HepG2 (cell line): ENCODE measurements around the gene LBX1. TPM values are rescaled to one million over a fixed set of nuclear protein-coding genes. Genes with fewer than 3 reads are reported as not detected.
A peak's percentile ranks its signal among the peaks of the same experiment; 100 is the strongest.

ENCODE experiments used
- ATAC-seq: fragments of 200-7000 bp; cut with Tn5 transposase; 3 replicates; pipeline ENCODE4 v1.9.1; 2020; ENCODE audit warnings: mild to moderate bottlenecking, moderate library complexity
- Bru-seq: library from RNA; stranded (reverse); fragments of 400-500 nt; gene quantifications from one replicate; lab custom pipeline; 2021; lab: Mats Ljungman, UMichigan
- BruChase-seq, 2 experiments: library from RNA; stranded (reverse); fragments of 400-500 nt; gene quantifications; one replicate each; lab custom pipeline; 2021; lab: Mats Ljungman, UMichigan
- BruUV-seq: library from RNA; stranded (reverse); fragments of 400-500 nt; replicated peaks from 2 replicates; lab custom pipeline; 2021; lab: Mats Ljungman, UMichigan
- CTCF ChIA-PET: fragments of 300-600 bp; formaldehyde crosslinking; extraction: SDS; loops from one replicate; lab custom pipeline; 2021; ENCODE audit warnings: low total read pairs, inconsistent platforms, low intra/inter-chr PET ratio; lab: Yijun Ruan, JAX
- POLR2A ChIA-PET: fragments of 350-600 bp; sonication (Branson Sonifier 250); formaldehyde crosslinking; loops from one replicate; lab custom pipeline; 2020; ENCODE audit warnings: antibody characterized with exemption, inconsistent platforms; lab: Yijun Ruan, JAX
- DNase-seq: peaks from one replicate; pipeline ENCODE4 v3.0.0-alpha.2; 2015; ENCODE audit warnings: low spot score
- FAIRE-seq: peaks from 3 replicates; lab custom pipeline; 2011; peaks lifted over from hg19 to GRCh38; lab: Jason Lieb, UNC
- H2AFZ ChIP-seq: one replicate; pipeline ENCODE4 v1.6.1; 2011; ENCODE audit warnings: low read length, inconsistent platforms
- H3K27ac ChIP-seq: fragments of 300-600 bp; 3 replicates; pipeline ENCODE4 v1.8.0; 2011; ENCODE audit warnings: mixed run types, mild to moderate bottlenecking, mixed read lengths, low read length, inconsistent platforms; ENCODE audit not compliant: insufficient read depth; ENCODE audit errors: extremely low read length
- H3K27me3 ChIP-seq, 2 experiments: fragments of 200-600 bp in 1 of 2; 2 replicates in 1 of 2; 3 replicates in 1 of 2; pipeline versions ENCODE4 v1.6.0 to v1.8.0; 2011; ENCODE audit warnings: low read length in 2 of 2, mild to moderate bottlenecking in 2 of 2, moderate library complexity in 2 of 2, inconsistent platforms in 1 of 2; ENCODE audit not compliant: insufficient read depth in 2 of 2, control insufficient read depth in 1 of 2
- H3K36me3 ChIP-seq, 2 experiments: fragments of 200-600 bp in 1 of 2; replicated peaks in 1 of 2; 2 replicates in 1 of 2; 3 replicates in 1 of 2; pipeline versions ENCODE4 v1.5.1 to v1.8.0; 2011; ENCODE audit warnings: low read length in 2 of 2, inconsistent platforms in 1 of 2; ENCODE audit not compliant: insufficient read depth in 2 of 2, control insufficient read depth in 1 of 2
- H3K4me1 ChIP-seq: 2 replicates; pipeline ENCODE4 v1.5.1; 2012; ENCODE audit warnings: low read length, inconsistent platforms; ENCODE audit not compliant: insufficient read depth
- H3K4me2 ChIP-seq: 2 replicates; pipeline ENCODE4 v1.6.0; 2011; ENCODE audit warnings: low read depth, low read length, inconsistent platforms
- H3K4me3 ChIP-seq, 3 experiments: fragments of 200-600 bp in 1 of 3; sonication (generic), shearing (Covaris generic) in 1 of 3; replicated peaks in 1 of 3; 2 replicates each; pipeline ENCODE4 v1.5.1; 2011 to 2016; ENCODE audit warnings: low read length in 3 of 3, inconsistent platforms in 2 of 3, low read depth in 2 of 3, mild to moderate bottlenecking in 2 of 3, control low read depth in 1 of 3, mixed read lengths in 1 of 3; ENCODE audit not compliant: insufficient read depth in 1 of 3
- H3K79me2 ChIP-seq: one replicate; pipeline ENCODE4 v1.6.1; 2011; ENCODE audit warnings: low read length, inconsistent platforms; ENCODE audit not compliant: insufficient read depth
- H3K9ac ChIP-seq: 2 replicates; pipeline ENCODE4 v1.6.0; 2011; ENCODE audit warnings: mild to moderate bottlenecking, low read depth, low read length, inconsistent platforms; ENCODE audit not compliant: insufficient read depth
- H3K9me3 ChIP-seq: 2 replicates; pipeline ENCODE4 v1.5.1; 2012; ENCODE audit warnings: mild to moderate bottlenecking, low read length
- H4K20me1 ChIP-seq: 2 replicates; pipeline ENCODE4 v1.6.0; 2011; ENCODE audit warnings: inconsistent platforms, mild to moderate bottlenecking, low read length, moderate library complexity; ENCODE audit not compliant: insufficient read depth
- MTF1 ChIP-seq: sonication (generic); formaldehyde crosslinking; IDR thresholded peaks from 2 replicates; pipeline ENCODE4 v1.5.0; 2020; ENCODE audit warnings: missing genetic modification reagents
- MTF2 ChIP-seq: sonication (generic); formaldehyde crosslinking; IDR thresholded peaks from 2 replicates; pipeline ENCODE4 v1.5.0; 2020; ENCODE audit warnings: missing genetic modification reagents, borderline replicate concordance
- NFIC ChIP-seq: IDR thresholded peaks from 2 replicates; pipeline ENCODE4 v1.6.1; 2012; ENCODE audit warnings: mild to moderate bottlenecking, low read length, inconsistent platforms
- TCF12 ChIP-seq, 2 experiments: fragments of 450-650 bp in 1 of 2; sonication (generic) in 1 of 2; formaldehyde crosslinking in 1 of 2; IDR thresholded peaks; 2 replicates each; pipeline versions ENCODE4 v1.6.1 to v1.8.0; 2017 to 2022; ENCODE audit warnings: antibody characterized with exemption in 1 of 2, mild to moderate bottlenecking in 1 of 2, missing genetic modification reagents in 1 of 2, moderate library complexity in 1 of 2
- ZBTB43 ChIP-seq: sonication (generic); formaldehyde crosslinking; conservative IDR thresholded peaks from 2 replicates; pipeline ENCODE4 v1.4.0; 2020; ENCODE audit warnings: missing genetic modification reagents
- ZNF414 ChIP-seq: sonication (generic); formaldehyde crosslinking; IDR thresholded peaks from 2 replicates; pipeline ENCODE4 v1.5.0; 2020; ENCODE audit warnings: missing genetic modification reagents
- ZNF800 ChIP-seq: sonication (generic); formaldehyde crosslinking; IDR thresholded peaks from 2 replicates; pipeline ENCODE4 v1.4.0; 2020; ENCODE audit warnings: missing genetic modification reagents
- WGBS: methylation state at CpG from one replicate; pipeline ENCODE4 v1.1.6; 2017; ENCODE audit warnings: low lambda C conversion rate; 5-methylcytosine and 5-hydroxymethylcytosine counted together
- in situ Hi-C: cut with HindIII; loops from 2 replicates; pipeline ENCODE4 v1.10.0; 2017; ENCODE audit warnings: low pct_unique_long_range_greater_than_20kb; ENCODE audit not compliant: extremely low pct_ligation_motif_present
- intact Hi-C: fragments of 100-400 bp; cut with micrococcal nuclease; formaldehyde crosslinking; loops from one replicate; pipeline ENCODE4 v1.10.0; 2022; ENCODE audit not compliant: unreplicated experiment
- long read RNA-seq, 2 experiments: library from RNA in 1 of 2; library from polyadenylated mRNA in 1 of 2; stranded (forward) in 1 of 2; unstranded in 1 of 2; transcript quantifications; one replicate each; pipeline ENCODE4 v2.0.0, GENCODE V29; 2019 to 2022
- polyA minus RNA-seq, 3 experiments: library from RNA; depleted of rRNA, polyadenylated mRNA; stranded (reverse); fragments of >200 nt; gene quantifications; 2 replicates each; pipeline ENCODE4 v1.2.3, GENCODE V29; 2011; ENCODE audit warnings: low replicate concordance in 1 of 3
- polyA plus RNA-seq, 8 experiments: library from polyadenylated mRNA; depleted of rRNA in 3 of 8; stranded (reverse) in 7 of 8; unstranded in 1 of 8; fragments of >200 nt; fragmentation: Illumina TruSeq in 4 of 8; extraction: Trizol in 4 of 8; gene quantifications; 2 replicates each; pipeline versions ENCODE4 v1.2.1 to v1.2.3, GENCODE V29; 2011 to 2016; ENCODE audit warnings: low read depth in 4 of 8, missing spikeins in 1 of 8, mixed read lengths in 1 of 8; ENCODE audit not compliant: insufficient read depth in 1 of 8
- total RNA-seq, 5 experiments: library from RNA; depleted of rRNA; stranded (reverse); fragments of >200 nt; fragmentation: Illumina TruSeq; extraction: Trizol; gene quantifications; 2 replicates each; pipeline ENCODE4 v1.2.3, GENCODE V29; 2016; ENCODE audit warnings: low read depth in 1 of 5
- TF ChIP-seq, protein P1 (sequence below): sonication (generic); formaldehyde crosslinking; IDR thresholded peaks from 2 replicates; pipeline ENCODE4 v1.8.0; 2022; ENCODE audit warnings: mild to moderate bottlenecking, missing genetic modification reagents
- TF ChIP-seq, protein P2 (sequence below): sonication (generic); formaldehyde crosslinking; IDR thresholded peaks from 2 replicates; pipeline ENCODE4 v1.4.0; 2020; ENCODE audit warnings: missing genetic modification reagents

LBX1 gene, protein sequence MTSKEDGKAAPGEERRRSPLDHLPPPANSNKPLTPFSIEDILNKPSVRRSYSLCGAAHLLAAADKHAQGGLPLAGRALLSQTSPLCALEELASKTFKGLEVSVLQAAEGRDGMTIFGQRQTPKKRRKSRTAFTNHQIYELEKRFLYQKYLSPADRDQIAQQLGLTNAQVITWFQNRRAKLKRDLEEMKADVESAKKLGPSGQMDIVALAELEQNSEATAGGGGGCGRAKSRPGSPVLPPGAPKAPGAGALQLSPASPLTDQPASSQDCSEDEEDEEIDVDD
- total RNA-seq (2016; rRNA removed; fragmentation: Illumina TruSeq; extraction: Trizol) = not detected in 2 replicates
- total RNA-seq (2016; cell fraction: cytosol; rRNA removed; fragmentation: Illumina TruSeq; extraction: Trizol; ENCODE audit: low read depth) = not detected in 2 replicates
- total RNA-seq (2016; cell fraction: insoluble cytoplasmic fraction; rRNA removed; fragmentation: Illumina TruSeq; extraction: Trizol) = not detected in 2 replicates
- not detected in 2 replicates for total RNA-seq (2016; cell fraction: membrane; rRNA removed; fragmentation: Illumina TruSeq; extraction: Trizol)
- total RNA-seq (2016; cell fraction: nucleus; rRNA removed; fragmentation: Illumina TruSeq; extraction: Trizol) = not detected in 2 replicates
- polyA plus RNA-seq (2011; rRNA removed) = not detected in 2 replicates
- not detected in 2 replicates for polyA plus RNA-seq (2011; cell fraction: cytosol; rRNA removed)
- not detected in 2 replicates for polyA plus RNA-seq (2011; cell fraction: nucleus; rRNA removed)
- polyA plus RNA-seq (2012) = not detected in 2 replicates
- not detected in 2 replicates for polyA plus RNA-seq (2016; cell fraction: cytosol; fragmentation: Illumina TruSeq; extraction: Trizol; ENCODE audit: low read depth)
- polyA plus RNA-seq (2016; cell fraction: insoluble cytoplasmic fraction; fragmentation: Illumina TruSeq; extraction: Trizol; ENCODE audit: low read depth) = not detected in 2 replicates
- polyA plus RNA-seq (2016; cell fraction: membrane; fragmentation: Illumina TruSeq; extraction: Trizol; ENCODE audit: low read depth) = not detected in 2 replicates
- not detected in 2 replicates for polyA plus RNA-seq (2016; cell fraction: nucleus; fragmentation: Illumina TruSeq; extraction: Trizol; ENCODE audit: insufficient read depth, low read depth)
- polyA minus RNA-seq (2011; rRNA and poly(A)+ RNA removed; ENCODE audit: low replicate concordance) = not detected in 2 replicates
- not detected in 2 replicates for polyA minus RNA-seq (2011; cell fraction: cytosol; rRNA and poly(A)+ RNA removed)
- polyA minus RNA-seq (2011; cell fraction: nucleus; rRNA and poly(A)+ RNA removed) = not detected in 2 replicates
- Bru-seq, nascent RNA = not detected
- not detected for BruChase-seq, experiment 1, labeled RNA remaining after a 6-hour chase
- not detected for BruChase-seq, experiment 2, labeled RNA remaining after a 2-hour chase
- long read RNA-seq, experiment 1 = 0 reads
- long read RNA-seq, experiment 2, partial matches to known transcripts = 0 of 1 reads
- long read RNA-seq, experiment 2, other reads (novel, unspliced or antisense) = 1 of 1 reads

- FAIRE-seq (no peak), DNase-seq (no peak), ATAC-seq (peak; percentile 29)
- H3K27ac ChIP-seq = no peak within 1 kb of the TSS
- H3K9me3 ChIP-seq = no peaks in the 10 kb centered on the region
- H3K79me2 ChIP-seq = no peaks in the 10 kb centered on the region
- H4K20me1 ChIP-seq = peaks cover 5% of the 10 kb centered on the region; the same call in 1 of the 2 replicates
- peaks cover 16 to 98% of the 10 kb centered on the region in 2 experiments for H3K27me3 ChIP-seq
- no TSS peak for BruUV-seq
- H3K9ac ChIP-seq = no peak within 1 kb of the TSS
- POLR2A ChIA-PET = no interaction called here
- H3K4me3 ChIP-seq = peak within 1 kb of the TSS in 2 of 3 experiments; percentile 7 to 52; a peak in 2 of 6 replicates
- CTCF ChIA-PET = no interaction called here
- peak within 1 kb of the TSS; percentile 51 for H3K4me2 ChIP-seq
- H3K36me3 ChIP-seq = no peaks in the 10 kb centered on the region
- intact Hi-C loops (no loop called here), in situ Hi-C loops (no loop called here)
- no peak within 1 kb of the TSS for H2AFZ ChIP-seq
- H3K4me1 ChIP-seq = peaks cover 19% of the 10 kb centered on the region
- WGBS = 13% methylated on average over 30 of the region's 63 CpGs
- no peak for TF ChIP-seq MTF1
- TF ChIP-seq NFIC = no peak
- TF ChIP-seq TCF12 (IDR thresholded peaks at IDR 0.05) = no peak
- TF ChIP-seq TCF12 (CRISPR knock-in tag; IDR thresholded peaks at IDR 0.05) = no peak
- TF ChIP-seq ZBTB43 (CRISPR knock-in tag) = no peak
- TF ChIP-seq ZNF800 (CRISPR knock-in tag) = peak; percentile 38; the same call in 1 of the 2 replicates
- TF ChIP-seq MTF2 = peak; percentile 85
- TF ChIP-seq, protein P1, sequence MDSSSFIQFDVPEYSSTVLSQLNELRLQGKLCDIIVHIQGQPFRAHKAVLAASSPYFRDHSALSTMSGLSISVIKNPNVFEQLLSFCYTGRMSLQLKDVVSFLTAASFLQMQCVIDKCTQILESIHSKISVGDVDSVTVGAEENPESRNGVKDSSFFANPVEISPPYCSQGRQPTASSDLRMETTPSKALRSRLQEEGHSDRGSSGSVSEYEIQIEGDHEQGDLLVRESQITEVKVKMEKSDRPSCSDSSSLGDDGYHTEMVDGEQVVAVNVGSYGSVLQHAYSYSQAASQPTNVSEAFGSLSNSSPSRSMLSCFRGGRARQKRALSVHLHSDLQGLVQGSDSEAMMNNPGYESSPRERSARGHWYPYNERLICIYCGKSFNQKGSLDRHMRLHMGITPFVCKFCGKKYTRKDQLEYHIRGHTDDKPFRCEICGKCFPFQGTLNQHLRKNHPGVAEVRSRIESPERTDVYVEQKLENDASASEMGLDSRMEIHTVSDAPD (CRISPR knock-in tag) = no peak
- TF ChIP-seq ZNF414 (CRISPR knock-in tag) = no peak
- TF ChIP-seq, protein P2, sequence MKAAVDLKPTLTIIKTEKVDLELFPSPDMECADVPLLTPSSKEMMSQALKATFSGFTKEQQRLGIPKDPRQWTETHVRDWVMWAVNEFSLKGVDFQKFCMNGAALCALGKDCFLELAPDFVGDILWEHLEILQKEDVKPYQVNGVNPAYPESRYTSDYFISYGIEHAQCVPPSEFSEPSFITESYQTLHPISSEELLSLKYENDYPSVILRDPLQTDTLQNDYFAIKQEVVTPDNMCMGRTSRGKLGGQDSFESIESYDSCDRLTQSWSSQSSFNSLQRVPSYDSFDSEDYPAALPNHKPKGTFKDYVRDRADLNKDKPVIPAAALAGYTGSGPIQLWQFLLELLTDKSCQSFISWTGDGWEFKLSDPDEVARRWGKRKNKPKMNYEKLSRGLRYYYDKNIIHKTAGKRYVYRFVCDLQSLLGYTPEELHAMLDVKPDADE (CRISPR knock-in tag) = no peak
These were observed at the start of gene LBX1 for GRCh38 chr10:101229266-101230182. Gene LBX1 (minus strand): TSS chr10:101229463. CDS start chr10:101228815, 648 bp downstream.
